Kidney (tissue), 14 donors: ENCODE results near the gene DBNDD1. TPM values are rescaled to one million over a fixed set of nuclear protein-coding genes. Genes with fewer than 3 reads are reported as not detected.

ENCODE experiments used
- DNase-seq, 5 donors: peaks; one replicate each; pipeline ENCODE4 v3.0.0-alpha.2; 2013 to 2020
- FAIRE-seq: peaks from 2 replicates; lab custom pipeline; 2012; peaks lifted over from hg19 to GRCh38; lab: Jason Lieb, UNC
- H3K27ac ChIP-seq, 2 donors: one replicate each; pipeline ENCODE4 v1.7.0; 2013; ENCODE audit warnings: low read depth in 2 of 2, low read length in 2 of 2, inconsistent platforms in 1 of 2
- H3K27me3 ChIP-seq: one replicate; pipeline ENCODE4 v1.7.1; 2013; ENCODE audit warnings: low read length, inconsistent platforms; ENCODE audit not compliant: control insufficient read depth, insufficient read depth
- H3K36me3 ChIP-seq, 3 donors: one replicate each; pipeline versions ENCODE4 v1.7.0 to v1.7.1; 2013; ENCODE audit warnings: low read length in 3 of 3, control low read depth in 1 of 3, inconsistent platforms in 1 of 3; ENCODE audit not compliant: insufficient read depth in 3 of 3, control insufficient read depth in 2 of 3
- H3K4me1 ChIP-seq, 3 donors: one replicate each; pipeline versions ENCODE4 v1.7.0 to v1.7.1; 2013; ENCODE audit warnings: low read length in 3 of 3, inconsistent platforms in 1 of 3, low read depth in 1 of 3; ENCODE audit not compliant: control insufficient read depth in 2 of 3, insufficient read depth in 2 of 3
- H3K4me3 ChIP-seq, 3 donors: one replicate each; pipeline versions ENCODE4 v1.7.0 to v1.8.1; 2013; ENCODE audit warnings: low read length in 3 of 3, control low read depth in 1 of 3, inconsistent platforms in 1 of 3
- H3K9ac ChIP-seq, 3 donors: one replicate each; pipeline versions ENCODE4 v1.7.0 to v1.7.1; 2013; ENCODE audit warnings: low read length in 3 of 3, control low read depth in 1 of 3, inconsistent platforms in 1 of 3
- H3K9me3 ChIP-seq, 3 donors: one replicate each; pipeline versions ENCODE4 v1.7.0 to v1.7.1; 2013; ENCODE audit warnings: low read length in 3 of 3, control low read depth in 1 of 3, inconsistent platforms in 1 of 3; ENCODE audit not compliant: control insufficient read depth in 2 of 3, insufficient read depth in 1 of 3
- CTCF ChIP-seq: IDR thresholded peaks from 3 replicates; pipeline ENCODE4 v1.5.1; 2012; ENCODE audit warnings: mild to moderate bottlenecking, moderate library complexity, borderline replicate concordance; ENCODE audit not compliant: insufficient read depth; ENCODE audit errors: extremely low read depth
- intact Hi-C: fragments of 100-400 bp; cut with DNase I; formaldehyde crosslinking; loops from one replicate; pipeline ENCODE4 v1.11.1; 2022
- polyA plus RNA-seq: library from polyadenylated mRNA; stranded (reverse); fragments of 350-450 nt; fragmentation: Illumina TruSeq; extraction: RNeasy Lipid Tissue Mini Kit (QIAGEN cat#74804); gene quantifications from one replicate; pipeline ENCODE4 v1.2.3, GENCODE V29; 2014; ENCODE audit warnings: low read depth, low replicate concordance; ENCODE audit not compliant: insufficient read depth
- total RNA-seq: library from RNA; stranded (reverse); fragmentation: NEBNext Ultra II Directional; extraction: Animal tissue kit (Norgen Biotek cat#: 25700); gene quantifications from one replicate; pipeline ENCODE4 v1.2.1, GENCODE V29; 2021
- donor health status: control.
- donor health status: control.
- donor health status: control.
- donor health status: control.
- donor health status: control.
- donor health status: DM: yes; HTN: yes; CAD: no.
- donor health status: Normal renal cell carcinoma (clear cell type).

DBNDD1 gene
- total and polyA plus RNA-seq, 2 donors from 2014 or later = 15.1 to 16.3 TPM

GRCh38 chr16:90005956-90006663, 13.1 kb downstream of the DBNDD1 start:
- no peak for FAIRE-seq
- H3K4me3 ChIP-seq = no peak overlapping the region
- no peak overlapping the region for H3K27ac ChIP-seq
- no peaks in the 10 kb centered on the region for H3K4me1 ChIP-seq
- H3K9ac ChIP-seq = no peak overlapping the region
- H3K9me3 ChIP-seq = no peaks in the 10 kb centered on the region
- no peak for DNase-seq
- no peaks in the 10 kb centered on the region for H3K27me3 ChIP-seq
- intact Hi-C loops = no loop called here
- no peaks in the 10 kb centered on the region for H3K36me3 ChIP-seq
- no peak for TF ChIP-seq CTCF

- no peaks in the 10 kb centered on the region for H3K27me3 ChIP-seq
- H3K9ac ChIP-seq = no peak overlapping the region
- no peak for TF ChIP-seq CTCF
- intact Hi-C loops = no loop called here
- no peak overlapping the region for H3K27ac ChIP-seq
- no peaks in the 10 kb centered on the region for H3K9me3 ChIP-seq
- DNase-seq = no peak
- no peak overlapping the region for H3K4me3 ChIP-seq
- no peaks in the 10 kb centered on the region for H3K4me1 ChIP-seq
- no peak for FAIRE-seq
- H3K36me3 ChIP-seq = peaks cover 0 to 3% (median 0%) of the 10 kb centered on the region in 3 donors
Measured at GRCh38 chr16:90004577-90004976, 14.7 kb downstream of the DBNDD1 start.

- FAIRE-seq (no peak), DNase-seq (no peak)
- Histone ChIP-seq H3K4me3 (no peak overlapping the region), H3K4me1 (no peaks in the 10 kb centered on the region), H3K9me3 (no peaks in the 10 kb centered on the region), H3K27me3 (no peaks in the 10 kb centered on the region), H3K27ac (no peak overlapping the region), H3K9ac (no peak overlapping the region), H3K36me3 (peaks cover 0 to 3% (median 2%) of the 10 kb centered on the region in 3 donors)
- intact Hi-C loops = no loop called here
- no peak for TF ChIP-seq CTCF
Measured at GRCh38 chr16:90002759-90003158, 16.5 kb downstream of the DBNDD1 start.
